MCF 10A (cell line): ENCODE data around the gene ZSCAN20. TPM values are rescaled to one million over a fixed set of nuclear protein-coding genes. Genes with fewer than 3 reads are reported as not detected.

Source experiments
- BruUV-seq: library from RNA; stranded (reverse); fragments of 400-500 nt; replicated peaks from 2 replicates; lab custom pipeline; 2021; lab: Mats Ljungman, UMichigan
- CTCF ChIA-PET: fragments of 300-600 bp; sonication (Branson Sonifier 250); formaldehyde crosslinking; extraction: SDS; loops from one replicate; lab custom pipeline; 2021; ENCODE audit warnings: antibody characterized with exemption, inconsistent platforms; lab: Yijun Ruan, JAX
- POLR2A ChIA-PET: fragments of 300-600, 350-650 bp; sonication (Branson Sonifier 250); formaldehyde crosslinking; extraction: SDS; loops from one replicate; lab custom pipeline; 2020; ENCODE audit warnings: antibody characterized with exemption, inconsistent platforms; lab: Yijun Ruan, JAX
- DNase-seq: peaks from one replicate; pipeline ENCODE4 v3.0.0-alpha.2; 2018; ENCODE audit not compliant: unreplicated experiment
- H3K27ac Mint-ChIP-seq: one replicate; pipeline ENCODE4 v1.8.0; 2022; ENCODE audit warnings: mild to moderate bottlenecking, low read depth, mixed read lengths; ENCODE audit not compliant: unreplicated experiment
- H3K27me3 Mint-ChIP-seq: one replicate; pipeline ENCODE4 v1.8.0; 2022; ENCODE audit warnings: mixed read lengths; ENCODE audit not compliant: insufficient read depth, unreplicated experiment
- H3K36me3 Mint-ChIP-seq: one replicate; pipeline ENCODE4 v1.8.0; 2022; ENCODE audit warnings: mild to moderate bottlenecking, moderate library complexity, mixed read lengths; ENCODE audit not compliant: insufficient read depth, unreplicated experiment
- H3K4me1 Mint-ChIP-seq: one replicate; pipeline ENCODE4 v1.8.0; 2022; ENCODE audit warnings: mixed read lengths; ENCODE audit not compliant: insufficient read depth, unreplicated experiment
- H3K4me3 Mint-ChIP-seq: one replicate; pipeline ENCODE4 v1.8.0; 2022; ENCODE audit warnings: mild to moderate bottlenecking, moderate library complexity, mixed read lengths; ENCODE audit not compliant: unreplicated experiment
- H3K9me3 Mint-ChIP-seq: one replicate; pipeline ENCODE4 v1.8.0; 2022; ENCODE audit warnings: mixed read lengths; ENCODE audit not compliant: unreplicated experiment
- intact Hi-C: fragments of 100-400 bp; cut with micrococcal nuclease; formaldehyde crosslinking; loops from 2 replicates; pipeline ENCODE4 v1.14.1; 2022
- total RNA-seq: library from RNA; stranded (reverse); gene quantifications from 2 replicates; pipeline ENCODE4 v1.2.3, GENCODE V29; 2022
- TF ChIP-seq, protein P1 (sequence below): fragments of 200-600 bp; IDR thresholded peaks from one replicate; pipeline ENCODE4 v1.8.0; 2022; ENCODE audit warnings: antibody characterized with exemption, mild to moderate bottlenecking; ENCODE audit not compliant: unreplicated experiment

ZSCAN20 gene
- total RNA-seq, 1 experiment from 2014 or later, result 5.1 TPM

DNA sequence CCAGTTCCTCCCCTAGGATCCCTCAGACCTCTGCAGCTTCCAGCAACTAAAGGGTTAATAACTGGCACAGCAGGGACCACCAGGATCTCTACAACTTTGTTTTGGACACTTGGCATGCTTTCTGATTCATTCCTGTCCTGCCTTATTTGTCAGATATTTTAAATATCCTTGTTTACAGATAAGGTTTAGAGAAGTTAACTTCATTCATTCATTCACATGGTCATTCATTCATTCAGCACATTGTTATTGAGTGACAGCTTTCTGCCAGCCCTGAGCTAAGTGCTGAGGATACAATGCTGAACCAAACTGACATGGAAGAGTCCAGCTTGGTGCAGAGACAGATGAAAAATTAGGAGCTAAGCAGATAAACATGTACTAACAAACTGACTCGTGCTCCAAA is 32.8 kb upstream of the ZSCAN20 start:
- CTCF ChIA-PET, result interaction anchor here (0.5 to 1.6 kb wide), 4 partner anchors 16 to 144 kb away, joined by 3 to 7 read pairs (median 4); no protein-coding TSS in a partner anchor
- no peaks in the 10 kb centered on the region for H3K9me3 Mint-ChIP-seq
- no peak overlapping the region for H3K4me3 Mint-ChIP-seq
- TF ChIP-seq, protein P1, sequence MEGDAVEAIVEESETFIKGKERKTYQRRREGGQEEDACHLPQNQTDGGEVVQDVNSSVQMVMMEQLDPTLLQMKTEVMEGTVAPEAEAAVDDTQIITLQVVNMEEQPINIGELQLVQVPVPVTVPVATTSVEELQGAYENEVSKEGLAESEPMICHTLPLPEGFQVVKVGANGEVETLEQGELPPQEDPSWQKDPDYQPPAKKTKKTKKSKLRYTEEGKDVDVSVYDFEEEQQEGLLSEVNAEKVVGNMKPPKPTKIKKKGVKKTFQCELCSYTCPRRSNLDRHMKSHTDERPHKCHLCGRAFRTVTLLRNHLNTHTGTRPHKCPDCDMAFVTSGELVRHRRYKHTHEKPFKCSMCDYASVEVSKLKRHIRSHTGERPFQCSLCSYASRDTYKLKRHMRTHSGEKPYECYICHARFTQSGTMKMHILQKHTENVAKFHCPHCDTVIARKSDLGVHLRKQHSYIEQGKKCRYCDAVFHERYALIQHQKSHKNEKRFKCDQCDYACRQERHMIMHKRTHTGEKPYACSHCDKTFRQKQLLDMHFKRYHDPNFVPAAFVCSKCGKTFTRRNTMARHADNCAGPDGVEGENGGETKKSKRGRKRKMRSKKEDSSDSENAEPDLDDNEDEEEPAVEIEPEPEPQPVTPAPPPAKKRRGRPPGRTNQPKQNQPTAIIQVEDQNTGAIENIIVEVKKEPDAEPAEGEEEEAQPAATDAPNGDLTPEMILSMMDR, result no peak
- no TSS peak for BruUV-seq
- peaks cover 5% of the 10 kb centered on the region for H3K36me3 Mint-ChIP-seq
- no peaks in the 10 kb centered on the region for H3K27me3 Mint-ChIP-seq
- H3K4me1 Mint-ChIP-seq, result peaks cover 11% of the 10 kb centered on the region
- no peak overlapping the region for H3K27ac Mint-ChIP-seq
- intact Hi-C loops, result no loop called here
- no peak for DNase-seq
- POLR2A ChIA-PET, result interaction anchor here (0.9 to 1.2 kb wide), 4 partner anchors 8 to 217 kb away, joined by 3 to 5 read pairs (median 3); no protein-coding TSS in a partner anchor

DNA sequence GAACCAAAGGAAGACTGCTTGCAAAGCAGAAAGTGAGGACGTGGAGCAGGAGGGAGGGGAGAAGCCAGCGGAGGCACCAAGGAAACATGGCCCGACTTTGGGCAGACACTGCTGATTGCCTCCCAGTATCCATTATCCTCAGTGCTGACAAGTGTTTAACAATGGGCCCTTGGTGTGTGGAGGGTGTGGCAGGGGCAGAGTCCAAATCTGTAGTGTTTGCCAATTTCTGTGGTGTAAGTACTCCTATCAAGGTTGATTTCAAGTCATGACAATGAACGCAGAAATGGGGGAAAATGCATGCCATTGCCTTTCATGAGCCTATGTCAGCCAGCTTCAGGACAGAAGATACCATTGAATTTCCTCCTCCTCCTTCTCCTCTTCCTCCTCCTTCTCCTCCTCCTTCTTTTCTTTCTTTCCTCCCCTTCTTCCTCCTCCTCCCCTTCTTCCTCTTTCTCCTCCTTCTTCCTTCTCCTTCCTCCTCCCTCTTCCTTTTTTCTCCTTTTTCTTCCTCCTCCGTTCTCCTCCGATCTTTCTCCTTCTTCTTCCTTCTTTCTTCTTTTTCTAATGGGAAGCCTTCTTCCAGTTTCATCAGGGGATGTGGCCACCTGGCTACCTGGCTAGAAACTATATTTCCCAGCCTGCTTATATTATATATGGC is 31.2 kb upstream of the ZSCAN20 start:
- no peaks in the 10 kb centered on the region for H3K27me3 Mint-ChIP-seq
- no TSS peak for BruUV-seq
- ChIA-PET CTCF (interaction anchor here (1.3 to 1.9 kb wide), 3 partner anchors 14 to 147 kb away, joined by 4 to 11 read pairs (median 4); no protein-coding TSS in a partner anchor), POLR2A (interaction anchor here (0.7 to 1.6 kb wide), 3 partner anchors 12 to 169 kb away, joined by 3 to 6 read pairs (median 3); no protein-coding TSS in a partner anchor)
- no peaks in the 10 kb centered on the region for H3K9me3 Mint-ChIP-seq
- TF ChIP-seq, protein P1, result no peak
- H3K4me1 Mint-ChIP-seq, result peaks cover 9% of the 10 kb centered on the region
- intact Hi-C loops, result no loop called here
- H3K36me3 Mint-ChIP-seq, result no peaks in the 10 kb centered on the region
- H3K4me3 Mint-ChIP-seq, result no peak overlapping the region
- H3K27ac Mint-ChIP-seq, result no peak overlapping the region
- DNase-seq, result no peak

DNA sequence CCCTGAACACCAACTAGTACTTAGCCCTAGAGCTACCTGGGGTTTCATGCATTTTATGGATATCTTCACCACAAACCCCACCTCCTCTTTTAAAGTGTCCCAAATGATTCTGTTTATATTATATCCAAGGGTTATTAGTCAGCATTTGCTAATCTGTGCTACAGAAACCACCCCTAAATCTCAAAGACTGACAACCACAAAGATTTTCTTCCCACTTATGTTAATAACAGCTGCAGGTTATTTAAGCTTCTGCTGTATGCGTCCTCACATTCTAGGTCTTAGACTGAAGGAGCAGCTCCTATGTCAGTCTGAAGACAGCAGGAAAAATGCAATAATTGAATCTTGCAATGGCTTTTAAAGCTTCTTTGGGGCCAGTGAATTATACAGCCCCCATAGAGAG is 30.3 kb upstream of the ZSCAN20 start:
- BruUV-seq, result no TSS peak
- H3K9me3 Mint-ChIP-seq, result no peaks in the 10 kb centered on the region
- no peaks in the 10 kb centered on the region for H3K27me3 Mint-ChIP-seq
- peaks cover 13% of the 10 kb centered on the region for H3K4me1 Mint-ChIP-seq
- no peak overlapping the region for H3K4me3 Mint-ChIP-seq
- TF ChIP-seq, protein P1, result no peak
- ChIA-PET POLR2A (interaction anchor here (0.7 kb wide), 1 partner anchor 168 kb away, joined by 3 read pairs; no protein-coding TSS in a partner anchor), CTCF (interaction anchor here (0.5 to 1.9 kb wide), 2 partner anchors 13 to 50 kb away, joined by 3 to 11 read pairs; no protein-coding TSS in a partner anchor)
- no peak overlapping the region for H3K27ac Mint-ChIP-seq
- intact Hi-C loops, result no loop called here
- no peaks in the 10 kb centered on the region for H3K36me3 Mint-ChIP-seq
- DNase-seq, result no peak

DNA sequence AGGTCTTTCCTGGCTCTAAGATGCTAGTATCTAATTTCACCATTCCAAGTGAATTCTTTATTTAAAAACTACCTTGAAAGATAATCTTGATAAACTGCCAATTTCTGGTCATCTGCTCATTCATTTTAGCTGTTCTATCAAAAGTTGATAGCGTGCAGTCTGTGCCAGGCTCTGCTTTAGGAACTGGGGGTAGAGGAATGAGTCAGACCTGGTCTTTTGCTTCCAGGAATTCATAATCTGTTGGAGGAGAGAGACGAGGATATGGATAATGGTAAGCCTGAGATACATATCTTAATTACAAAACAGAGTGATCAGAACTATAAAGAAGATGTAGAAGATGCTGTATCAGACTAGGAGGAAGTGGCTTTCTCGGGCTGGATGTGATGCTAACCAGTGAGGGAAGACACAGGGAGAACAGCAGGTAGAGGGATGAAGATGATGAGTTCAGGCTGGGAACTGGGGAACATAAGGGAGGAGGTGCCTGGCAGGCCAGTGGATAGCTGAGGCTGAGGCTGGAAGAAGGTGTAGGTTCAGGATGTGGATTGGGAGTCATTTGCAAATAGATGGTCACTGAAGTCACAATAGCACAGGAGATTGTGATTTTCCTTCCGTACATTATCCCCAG is 29.3 kb upstream of the ZSCAN20 start:
- H3K36me3 Mint-ChIP-seq, result no peaks in the 10 kb centered on the region
- H3K27me3 Mint-ChIP-seq, result no peaks in the 10 kb centered on the region
- no TSS peak for BruUV-seq
- H3K4me1 Mint-ChIP-seq, result peaks cover 13% of the 10 kb centered on the region
- H3K27ac Mint-ChIP-seq, result no peak overlapping the region
- H3K4me3 Mint-ChIP-seq, result no peak overlapping the region
- no peaks in the 10 kb centered on the region for H3K9me3 Mint-ChIP-seq
- CTCF ChIA-PET, result interaction anchor here (0.6 to 1.9 kb wide), 2 partner anchors 9 to 12 kb away, joined by 3 to 11 read pairs; no protein-coding TSS in a partner anchor
- TF ChIP-seq, protein P1, result no peak
- DNase-seq, result peak; percentile 51
- intact Hi-C loops, result no loop called here
- POLR2A ChIA-PET, result no interaction called here
